Femur (tissue), 1 donor: ENCODE measurements around the gene OR6C75.
"Not testable (repeated sequence)": the region's sequence is repeated elsewhere in the genome, so short reads cannot be mapped to it uniquely, and the experiment has no call there.

Experiments used
- DNase-seq: peaks from one replicate; pipeline ENCODE4 v3.0.0-alpha.2; 2017

Gene OR6C75

DNA sequence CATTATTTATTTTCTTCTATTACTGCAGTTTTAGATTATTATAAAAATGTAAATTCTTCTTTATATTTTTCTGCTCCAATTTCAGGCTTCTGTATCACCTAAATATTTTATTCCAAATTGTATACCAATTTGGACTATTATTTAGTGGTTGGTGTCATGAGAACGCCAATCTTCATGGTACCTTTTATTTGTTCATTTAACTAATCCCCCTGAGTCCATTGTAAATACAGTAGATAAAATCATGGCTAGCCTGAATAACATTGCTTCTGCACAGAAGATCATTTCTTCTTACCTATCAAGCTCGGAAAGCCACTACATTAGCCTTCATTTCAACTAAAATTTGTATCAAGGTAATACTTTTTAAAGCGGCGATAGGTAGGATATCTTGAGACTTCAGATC, at the start of gene OR6C75:
TSS of gene OR6C75 (plus strand) at position 301 of the 400 bp plus-strand sequence. CDS start 2,136 bp downstream, outside the sequence.
- no peak for DNase-seq

- DNase-seq, result no peak
Observed at GRCh38 chr12:55314043-55314442, 48.7 kb upstream of the OR6C75 start, which contains the start of gene OR6C1. TSS of gene OR6C1 (plus strand) at chr12:55314343. CDS start at chr12:55320600, 6,257 bp downstream.

DNA sequence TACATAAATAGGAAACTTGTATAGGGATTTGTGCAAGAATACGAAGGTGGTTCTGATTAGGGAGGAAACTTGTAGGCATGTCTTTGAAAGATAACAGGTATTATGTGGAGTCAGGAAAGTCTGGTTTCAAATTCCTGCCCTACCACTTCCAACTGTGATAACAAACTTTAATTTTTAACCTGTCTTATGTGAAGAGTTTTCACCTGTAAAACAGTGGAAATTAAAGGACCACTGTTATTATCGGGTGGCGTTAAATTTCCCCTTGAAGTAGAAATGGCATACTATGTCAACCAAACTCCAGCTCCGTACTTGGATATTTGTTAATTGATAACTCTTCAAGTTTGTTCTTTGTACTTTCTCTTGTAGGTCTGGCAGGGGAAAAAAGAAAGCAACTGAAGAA, 42.6 kb upstream of the OR6C75 start:
- DNase-seq, result no peak

DNA sequence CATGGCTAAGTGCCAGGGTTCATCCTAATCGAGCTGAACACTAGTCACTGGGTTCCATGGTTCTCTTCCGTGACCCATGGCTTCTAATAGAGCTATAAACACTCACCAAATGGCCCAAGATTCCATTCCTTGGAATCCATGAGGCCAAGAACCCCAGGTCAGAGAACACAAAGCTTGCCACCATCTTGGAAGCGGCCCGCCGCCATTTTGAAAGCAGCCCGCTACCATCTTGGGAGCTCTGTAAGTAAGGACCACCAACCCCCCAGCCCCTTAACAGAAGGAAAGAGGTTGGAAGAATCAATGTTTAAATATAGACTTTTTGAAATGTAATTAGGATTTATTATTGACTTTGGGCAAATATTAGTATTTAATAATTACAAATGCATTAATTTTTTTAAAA, 37.0 kb upstream of the OR6C75 start:
- DNase-seq, result not testable (repeated sequence)

GRCh38 chr12:55330446-55330845, 32.3 kb upstream of the OR6C75 start, which contains the start of gene OR6C3:
TSS of gene OR6C3 (plus strand) at chr12:55330746. CDS start at chr12:55331701, 955 bp downstream.
- no peak for DNase-seq

- DNase-seq, result no peak
Observed at GRCh38 chr12:55336002-55336401, 26.8 kb upstream of the OR6C75 start.

DNA sequence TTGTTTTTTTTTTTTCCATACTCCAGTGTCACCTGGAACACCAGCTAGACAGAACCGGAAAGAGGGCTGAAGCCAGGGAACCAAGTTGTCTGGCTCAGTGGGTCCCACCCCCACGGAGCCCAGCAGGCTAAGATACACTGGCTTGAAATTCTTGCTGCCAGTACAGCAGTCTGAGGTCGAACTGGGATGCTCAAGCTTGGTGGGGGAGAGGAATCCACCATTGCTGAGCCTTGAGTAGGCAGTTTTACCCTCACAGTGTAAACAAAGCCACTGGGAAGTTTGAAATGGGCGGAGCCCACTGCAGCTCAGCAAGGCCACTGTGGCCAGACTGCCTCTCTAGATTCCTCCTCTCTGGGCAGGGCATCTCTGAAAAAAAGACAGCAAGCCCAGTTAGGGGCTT, 7.4 kb upstream of the OR6C75 start:
- not testable (repeated sequence) for DNase-seq

DNA sequence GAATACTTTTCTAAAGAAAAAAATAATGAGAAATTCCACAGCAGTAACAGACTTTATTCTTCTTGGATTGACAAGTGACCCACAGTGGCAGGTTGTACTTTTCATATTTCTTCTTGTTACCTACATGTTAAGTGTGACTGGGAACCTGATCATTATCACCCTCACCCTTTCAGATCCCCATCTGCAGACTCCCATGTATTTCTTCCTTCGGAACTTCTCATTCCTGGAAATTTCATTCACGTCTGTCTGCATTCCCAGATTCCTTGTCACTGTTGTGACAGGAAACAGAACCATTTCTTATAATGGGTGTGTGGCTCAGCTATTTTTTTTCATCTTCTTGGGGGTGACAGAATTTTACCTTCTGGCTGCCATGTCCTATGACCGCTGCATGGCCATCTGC, 2.3 kb downstream of the OR6C75 start:
- no peak for DNase-seq

DNA sequence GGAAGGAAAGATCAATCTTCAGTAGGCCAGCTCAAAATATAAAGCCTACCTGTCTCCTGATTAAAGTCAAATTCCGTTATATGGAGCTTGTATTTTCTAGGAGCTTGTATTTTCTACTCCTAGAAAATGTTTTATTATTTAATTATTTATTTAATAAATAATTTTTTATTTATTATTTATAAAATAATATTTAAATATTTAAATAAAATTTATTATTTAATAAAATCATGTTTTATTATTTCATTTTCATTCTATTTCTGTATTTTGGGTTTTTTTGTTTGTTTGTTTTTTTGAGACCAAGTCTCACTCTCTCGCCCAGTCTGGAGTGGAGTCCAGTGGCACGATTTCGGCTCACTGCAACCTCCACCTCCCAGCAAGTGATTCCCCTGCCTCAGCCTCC, 9.7 kb downstream of the OR6C75 start:
- DNase-seq, result no peak

- no peak for DNase-seq
Observed at GRCh38 chr12:55385891-55386290, 23.1 kb downstream of the OR6C75 start.

DNA sequence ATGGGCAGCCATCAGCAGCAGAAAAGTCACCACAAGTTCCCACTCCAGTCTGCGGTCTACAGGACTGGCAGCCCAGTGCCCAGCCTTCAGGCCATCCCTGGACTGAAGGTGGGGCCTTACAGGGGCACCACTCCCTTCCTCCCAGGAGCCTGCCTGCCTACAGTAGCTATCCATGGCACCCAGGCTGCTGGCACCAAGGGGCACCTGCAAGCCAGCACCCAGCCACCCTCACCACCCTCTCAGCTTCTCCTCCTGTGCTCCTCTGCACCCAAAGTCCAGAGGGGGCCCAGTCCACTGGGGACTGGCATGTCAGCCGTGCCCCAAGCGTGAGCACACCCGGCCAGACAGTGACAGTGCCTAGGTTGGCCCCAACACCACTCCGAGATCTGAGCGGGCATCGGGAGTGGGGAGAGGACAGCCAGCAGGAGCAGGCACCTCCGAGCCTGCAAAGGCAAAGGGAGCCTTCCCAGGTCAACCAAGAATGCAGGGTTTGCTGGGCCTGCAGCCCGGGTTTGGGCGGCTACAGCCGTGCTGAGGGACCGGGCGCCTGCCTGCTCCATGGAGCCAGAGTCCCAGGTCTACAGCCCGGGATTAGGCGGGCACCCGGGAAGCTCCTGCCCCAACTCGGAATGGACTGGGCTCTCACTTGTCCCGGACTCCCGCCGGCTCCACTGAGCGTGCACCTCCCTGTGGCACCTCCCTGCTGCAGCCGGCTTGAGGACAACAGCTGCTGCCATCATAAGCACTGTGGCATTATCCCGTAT, 29.4 kb downstream of the OR6C75 start:
- no peak for DNase-seq

- DNase-seq, result no peak
Observed at GRCh38 chr12:55396326-55396725, 33.6 kb downstream of the OR6C75 start.

DNA sequence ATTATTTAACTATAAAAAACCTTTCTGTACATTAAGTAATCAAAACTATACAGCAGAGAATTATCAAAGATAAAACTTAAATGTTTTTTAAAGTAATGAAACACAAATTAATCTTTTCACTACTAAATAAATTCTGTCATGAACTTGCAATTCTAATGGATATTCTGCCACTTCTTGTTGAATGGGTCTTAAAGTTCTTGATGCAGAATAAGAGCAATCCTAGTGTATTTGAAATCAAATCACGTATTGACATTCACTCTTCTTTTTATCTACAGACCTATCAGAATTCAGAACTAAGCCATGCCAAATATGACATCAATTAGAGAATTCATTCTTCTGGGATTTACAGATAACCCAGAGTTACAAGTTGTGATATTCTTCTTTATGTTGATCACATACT, 37.5 kb downstream of the OR6C75 start, which contains the start of gene OR6C65:
TSS of gene OR6C65 (plus strand) at position 301 of the 400 bp plus-strand sequence. CDS start at position 301, 0 bp downstream.
- DNase-seq, result no peak

- no peak for DNase-seq
Observed at GRCh38 chr12:55407866-55408265, 45.1 kb downstream of the OR6C75 start.

- not testable (repeated sequence) for DNase-seq
Observed at GRCh38 chr12:55409133-55409532, 46.4 kb downstream of the OR6C75 start.

DNA sequence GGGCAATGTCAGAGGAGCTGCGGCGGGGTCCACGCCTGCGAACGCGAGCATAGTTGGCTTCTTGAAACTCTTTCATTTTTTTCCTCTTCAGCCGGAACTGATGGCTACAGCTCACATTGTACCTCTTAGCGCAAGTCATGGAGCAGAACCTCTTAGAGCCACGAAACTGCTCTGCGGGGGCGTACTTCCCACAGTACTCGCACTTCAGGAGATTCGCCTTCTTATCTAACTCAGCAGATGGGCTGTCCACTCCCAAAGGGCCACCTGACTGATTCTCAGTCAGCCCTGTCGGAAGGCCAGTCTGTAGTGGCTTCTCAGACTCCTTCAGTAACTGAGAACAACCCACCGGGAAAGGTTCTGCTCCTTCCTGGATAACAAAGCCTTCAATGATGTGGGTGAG, 49.4 kb downstream of the OR6C75 start:
- not testable (repeated sequence) for DNase-seq

- DNase-seq, result not testable (repeated sequence)
Observed at GRCh38 chr12:55413498-55414388, 51.0 kb downstream of the OR6C75 start.

DNA sequence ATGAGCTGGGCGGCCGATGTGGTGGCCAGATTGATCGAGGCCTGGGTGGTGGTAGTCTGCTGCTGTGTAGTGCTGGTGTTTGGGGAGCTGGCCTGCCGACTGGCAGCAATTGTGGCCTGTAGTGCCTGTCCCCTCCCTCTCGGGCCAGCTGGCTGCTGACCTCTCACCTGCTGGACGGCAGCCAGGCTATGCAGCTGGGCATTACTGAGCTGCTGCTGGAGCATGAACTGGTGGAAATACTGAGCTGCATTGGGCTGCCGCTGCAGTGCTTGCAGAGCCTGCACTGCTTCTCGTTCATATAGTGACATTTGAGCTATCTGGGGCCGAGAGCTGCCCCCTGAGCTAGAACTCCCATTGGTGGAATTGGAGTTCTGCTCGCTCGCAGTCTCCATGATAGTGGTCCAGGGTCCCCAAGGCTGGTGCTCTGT, 51.6 kb downstream of the OR6C75 start:
- DNase-seq, result not testable (repeated sequence)

DNA sequence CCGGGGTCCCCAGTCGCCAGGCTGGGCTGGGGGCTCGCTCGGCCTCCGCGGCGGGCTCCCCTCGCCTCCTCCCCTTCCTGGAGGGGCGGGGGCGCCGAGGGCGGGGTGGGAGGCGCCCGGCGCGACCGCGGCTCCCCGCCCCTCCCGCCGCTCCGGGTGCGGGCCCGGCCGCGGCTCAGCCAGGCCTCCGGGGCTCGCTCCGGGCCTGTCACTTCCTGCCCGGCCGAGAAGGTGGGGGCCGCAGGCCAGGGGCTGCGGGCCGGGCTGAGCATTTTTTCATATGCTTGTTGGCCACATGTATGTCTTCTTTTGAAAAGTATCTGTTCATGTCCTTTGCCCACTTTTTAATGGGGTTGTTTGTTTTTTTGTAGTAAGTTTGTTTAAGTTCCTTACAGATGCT, 52.1 kb downstream of the OR6C75 start:
- not testable (repeated sequence) for DNase-seq

DNA sequence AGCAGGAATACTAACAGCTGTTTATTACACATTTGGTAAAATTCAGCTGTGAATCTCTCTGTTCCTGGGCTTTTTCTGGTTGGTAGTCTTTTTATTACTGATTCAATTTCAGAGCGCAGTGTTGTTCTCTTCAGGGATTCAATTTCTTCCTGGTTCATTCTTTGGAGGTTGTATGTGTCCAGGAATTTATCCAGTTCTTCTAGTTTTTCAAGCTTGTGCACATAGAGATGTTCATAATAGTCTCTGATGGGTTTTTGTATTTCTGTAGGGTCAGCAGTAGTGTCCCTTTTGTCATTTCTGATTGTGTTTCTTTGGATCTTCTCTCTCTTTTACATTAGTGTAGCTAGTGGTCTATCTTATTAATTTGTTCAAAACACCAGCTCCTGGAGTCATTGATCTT, 54.2 kb downstream of the OR6C75 start:
- DNase-seq, result no peak
